Frontal cortex (tissue), 4 donors: Measurements from ENCODE around the gene SLC9B1. TPM values are rescaled to one million over a fixed set of nuclear protein-coding genes. Genes with fewer than 3 reads are reported as not detected.
"Not testable (repeated sequence)": the region's sequence is repeated elsewhere in the genome, so short reads cannot be mapped to it uniquely, and the experiment has no call there.

ENCODE experiments used
- DNase-seq, 2 donors: peaks; one replicate each; pipeline ENCODE4 v3.0.0; 2012; ENCODE audit warnings: low spot score in 2 of 2
- FAIRE-seq: peaks from 2 replicates; lab custom pipeline; 2012; peaks lifted over from hg19 to GRCh38; lab: Jason Lieb, UNC
- total RNA-seq: library from RNA; depleted of rRNA; stranded (reverse); fragments of >200 nt; gene quantifications from one replicate; pipeline ENCODE4 v1.2.3, GENCODE V29; 2014
- donor health status: control.
- donor health status: control.
- donor health status: control.

Gene SLC9B1
- total RNA-seq, 1 donor from 2014 or later = 5.7 TPM

DNA sequence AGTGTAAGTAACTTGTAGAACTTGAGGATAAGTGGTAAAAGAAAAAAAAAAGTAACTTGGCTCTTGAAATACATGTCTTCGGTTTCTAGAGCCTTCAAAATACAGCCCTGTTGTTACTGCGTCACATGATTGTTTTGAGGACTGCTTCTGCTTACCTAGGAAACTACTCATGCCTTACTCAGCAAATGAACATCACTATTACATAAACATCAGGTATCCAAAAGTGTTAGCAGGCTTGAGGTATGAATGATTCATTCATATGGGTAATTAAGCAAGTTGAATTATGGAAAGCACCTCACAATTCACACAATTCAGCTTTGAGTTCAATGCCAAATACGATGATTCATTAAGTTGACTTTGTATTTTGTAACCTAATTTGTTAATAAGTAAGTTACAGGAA lies 129.6 kb downstream of the SLC9B1 start:
- not testable (repeated sequence) for FAIRE-seq, DNase-seq

DNA sequence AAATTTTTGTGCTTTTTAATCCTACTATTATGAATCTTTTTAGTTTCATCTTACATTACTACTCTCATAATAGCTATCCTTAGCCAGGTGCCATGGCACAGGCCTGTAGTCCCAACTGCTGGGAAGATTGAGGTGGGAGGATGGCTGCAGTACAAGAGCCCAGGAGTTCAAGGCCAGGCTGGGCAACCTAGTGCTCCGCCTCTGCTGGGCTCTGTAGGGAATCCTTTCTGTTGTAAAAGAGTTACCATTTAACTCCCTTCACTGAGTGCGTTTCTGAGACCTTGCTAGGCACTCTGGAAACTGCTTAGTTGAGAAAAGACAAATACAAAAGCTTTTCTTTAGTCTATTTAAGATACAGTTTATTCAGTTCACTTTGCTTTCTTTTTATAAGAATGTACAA lies 130.9 kb downstream of the SLC9B1 start:
- not testable (repeated sequence) for FAIRE-seq, DNase-seq

DNA sequence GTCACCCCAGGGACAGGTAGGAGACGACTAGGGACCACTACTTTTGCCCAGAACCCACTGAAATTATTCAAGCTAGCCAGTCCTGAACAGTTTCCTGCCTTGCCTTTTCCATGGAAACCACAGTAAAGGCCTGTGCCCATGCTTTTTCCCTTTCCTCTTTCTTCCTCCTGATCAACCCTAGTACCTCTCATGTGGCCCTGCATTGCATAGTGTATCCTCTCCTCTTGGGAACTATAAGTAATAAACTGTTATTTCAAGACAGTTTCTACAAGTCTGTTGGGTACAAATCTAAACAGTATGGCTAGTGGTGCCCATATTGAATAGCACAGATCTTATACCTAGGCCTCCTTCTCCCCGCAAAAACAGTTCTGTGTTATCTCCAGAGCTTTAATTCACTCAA lies 136.2 kb downstream of the SLC9B1 start:
- FAIRE-seq = no peak

DNA sequence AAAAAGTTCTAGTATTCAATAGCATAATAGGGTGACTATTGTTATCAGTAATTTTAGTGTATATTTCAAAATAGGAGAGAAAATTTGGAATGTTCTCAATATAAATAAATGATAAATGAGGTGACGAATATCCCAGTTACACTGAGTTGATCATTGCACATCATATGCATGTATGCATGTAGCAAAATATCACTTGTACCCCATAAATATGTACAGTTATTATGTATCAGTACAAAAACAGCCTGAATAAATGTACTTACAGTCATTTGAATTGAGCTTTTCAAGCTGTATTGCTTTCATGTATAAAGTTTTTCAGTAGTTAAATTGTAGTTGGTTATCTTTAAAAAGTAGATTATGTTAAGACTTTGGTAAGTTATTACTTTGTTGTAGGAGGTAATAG lies 138.2 kb downstream of the SLC9B1 start:
- no peak for DNase-seq
- FAIRE-seq = no peak

More for the DNA sequence above, 136.2 kb downstream of the SLC9B1 start:
- DNase-seq = no peak

DNA sequence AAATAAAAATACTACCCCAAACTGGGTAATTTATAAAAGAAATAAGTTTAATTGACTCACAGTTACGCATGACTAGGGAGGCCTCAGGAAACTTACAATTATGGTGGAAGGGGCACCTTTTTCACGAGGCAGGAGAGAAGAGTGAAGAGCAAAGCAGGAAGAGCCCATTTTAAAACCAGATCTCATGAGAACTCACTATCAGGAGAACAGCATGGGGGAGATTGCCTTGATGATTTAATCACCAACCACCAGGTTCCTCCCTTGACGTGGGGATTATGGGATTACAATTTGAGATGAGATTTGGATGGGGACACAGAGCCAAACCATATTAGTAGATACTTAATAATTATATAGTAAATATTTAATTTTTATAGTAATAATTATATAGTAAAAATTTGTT lies 140.6 kb downstream of the SLC9B1 start:
- DNase-seq (no peak), FAIRE-seq (no peak)

DNA sequence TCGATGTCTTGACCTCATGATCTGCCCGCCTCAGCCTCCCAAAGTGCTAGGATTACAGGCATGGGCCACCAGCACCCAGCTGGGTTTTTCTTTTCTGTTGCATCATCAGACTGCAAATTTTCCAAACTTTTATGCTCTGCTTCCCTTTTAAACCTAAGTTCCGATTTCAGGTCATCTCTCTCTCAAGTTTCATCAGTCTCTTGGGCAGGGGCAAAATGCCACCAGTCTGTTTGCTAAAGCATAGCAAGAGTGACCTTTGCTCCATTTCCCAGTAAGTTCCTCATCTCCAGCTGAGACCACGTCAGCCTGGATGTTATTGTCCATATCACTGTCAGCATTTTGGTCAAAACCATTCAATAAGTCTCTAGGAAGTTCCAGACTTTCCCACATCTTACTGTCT lies 141.2 kb downstream of the SLC9B1 start:
- not testable (repeated sequence) for DNase-seq, FAIRE-seq

DNA sequence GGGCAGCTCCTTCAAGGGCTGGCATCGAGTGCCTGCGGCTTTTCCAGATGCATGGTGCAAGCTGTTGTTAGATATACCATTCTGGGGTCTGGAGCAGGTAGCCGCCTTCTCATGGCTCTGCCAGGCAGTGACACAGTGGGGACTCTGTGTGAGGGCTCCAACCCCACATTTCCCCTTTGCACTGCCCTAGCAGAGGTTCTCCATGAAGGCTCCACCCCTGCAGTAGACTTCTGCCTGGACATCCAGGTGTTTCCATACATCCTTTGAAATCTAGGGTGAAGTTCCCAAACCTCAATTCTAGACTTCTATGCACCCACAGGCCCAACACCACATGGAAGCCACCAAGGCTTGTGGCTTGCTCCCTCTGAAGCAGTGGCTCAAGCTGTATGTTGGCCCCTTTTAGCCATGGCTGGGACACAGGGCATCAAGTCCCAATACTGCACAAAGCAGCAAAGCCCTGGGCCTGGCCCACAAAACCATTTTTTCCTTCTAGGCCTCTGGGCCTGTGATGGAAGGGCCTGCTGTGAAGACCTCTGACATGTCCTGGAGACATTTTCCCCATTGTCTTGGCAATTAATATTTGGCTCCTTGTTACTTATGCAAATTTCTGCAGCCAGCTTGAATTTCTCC lies 141.9 kb downstream of the SLC9B1 start:
- not testable (repeated sequence) for FAIRE-seq, DNase-seq

DNA sequence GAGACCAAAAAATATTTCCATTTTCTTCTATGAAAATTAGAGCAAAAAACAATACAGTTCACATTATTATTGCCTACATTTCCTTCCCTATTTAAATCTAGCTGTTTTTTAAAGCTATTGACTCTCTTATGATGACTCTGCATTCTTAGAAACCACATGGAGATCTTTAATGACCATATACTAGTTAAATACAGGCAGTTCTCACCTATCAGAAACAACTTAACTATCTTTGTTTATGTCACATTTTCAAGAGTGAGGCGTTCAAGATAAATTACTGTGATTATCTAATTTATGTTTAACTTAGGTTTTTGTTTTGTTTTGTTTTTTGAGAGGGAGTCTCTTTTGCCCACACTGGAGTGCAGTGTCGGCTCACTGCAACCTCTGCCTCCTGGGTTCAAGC lies 147.7 kb downstream of the SLC9B1 start:
- no peak for FAIRE-seq
- DNase-seq = no peak

DNA sequence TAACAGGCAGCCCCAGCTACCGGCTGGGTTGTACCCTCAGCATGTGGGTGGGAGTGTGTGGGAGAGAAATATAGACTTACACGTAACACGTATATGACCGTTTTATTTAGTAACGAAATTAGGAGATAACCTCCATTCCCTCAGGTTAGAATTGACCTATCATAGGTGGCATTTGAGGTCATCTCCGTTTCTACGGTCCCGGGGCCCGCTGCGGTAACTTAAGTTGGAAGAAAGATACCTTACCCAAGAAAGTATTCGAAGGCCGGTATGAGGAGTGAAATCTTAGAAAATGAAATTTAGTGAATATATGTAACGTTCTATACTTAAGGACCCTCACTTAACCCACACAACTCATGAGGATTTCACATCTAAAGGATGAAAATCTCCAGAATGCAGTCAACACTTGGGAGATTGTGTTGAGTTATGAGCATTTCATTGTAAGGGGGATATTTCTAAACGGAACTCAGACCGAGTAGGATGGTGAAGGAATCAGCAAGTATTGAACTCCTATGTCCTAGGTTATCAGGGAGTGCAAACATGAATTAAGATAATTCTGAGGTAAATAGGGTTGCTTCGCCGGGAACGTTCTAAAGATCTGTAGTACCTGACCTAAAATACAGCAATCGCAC lies 149.8 kb downstream of the SLC9B1 start:
- DNase-seq (peak in 1 of 2 donors; percentile 22), FAIRE-seq (no peak)

DNA sequence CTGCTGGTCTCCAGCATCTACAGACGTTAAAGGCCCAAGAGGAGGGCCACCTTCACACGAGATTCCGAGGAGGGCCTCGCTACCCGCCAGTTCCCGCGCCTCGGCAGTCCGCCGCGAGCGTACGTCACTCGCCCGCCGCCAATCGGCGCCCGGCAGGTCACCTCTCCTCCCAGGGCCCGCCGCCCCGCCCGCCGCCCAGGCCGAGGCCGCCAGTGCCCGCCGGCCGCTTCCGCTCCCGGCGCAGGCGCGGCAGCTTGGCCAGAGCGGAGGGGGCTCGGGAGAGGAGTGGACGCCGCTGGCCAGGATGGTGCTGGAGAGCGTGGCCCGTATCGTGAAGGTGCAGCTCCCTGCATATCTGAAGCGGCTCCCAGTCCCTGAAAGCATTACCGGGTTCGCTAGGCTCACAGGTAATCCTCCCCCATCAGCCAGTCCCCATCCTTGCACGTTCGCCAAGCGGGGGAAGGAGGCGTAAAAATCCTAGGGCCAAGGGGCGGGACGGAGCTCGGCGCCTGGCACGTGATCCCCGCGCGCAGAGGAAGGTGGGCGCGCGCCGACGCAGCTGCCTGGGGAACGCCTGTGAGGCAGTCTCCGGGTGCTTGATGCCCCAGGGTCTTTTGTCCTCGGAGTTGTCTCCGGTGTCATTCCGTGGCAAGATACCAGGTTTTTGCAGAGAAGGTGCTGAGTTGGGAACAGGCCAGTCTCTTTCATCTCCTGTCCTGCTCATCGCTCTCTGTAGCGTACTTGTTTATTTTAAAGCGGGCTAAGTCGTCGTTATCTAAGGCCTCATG lies 150.5 kb downstream of the SLC9B1 start, which contains the start of gene CISD2:
Gene CISD2 (plus strand): TSS at position 212 of the 788 bp plus-strand sequence. CDS start 93 bp downstream, at position 305.
- FAIRE-seq (no peak), DNase-seq (peak; percentile 88 to 91)

DNA sequence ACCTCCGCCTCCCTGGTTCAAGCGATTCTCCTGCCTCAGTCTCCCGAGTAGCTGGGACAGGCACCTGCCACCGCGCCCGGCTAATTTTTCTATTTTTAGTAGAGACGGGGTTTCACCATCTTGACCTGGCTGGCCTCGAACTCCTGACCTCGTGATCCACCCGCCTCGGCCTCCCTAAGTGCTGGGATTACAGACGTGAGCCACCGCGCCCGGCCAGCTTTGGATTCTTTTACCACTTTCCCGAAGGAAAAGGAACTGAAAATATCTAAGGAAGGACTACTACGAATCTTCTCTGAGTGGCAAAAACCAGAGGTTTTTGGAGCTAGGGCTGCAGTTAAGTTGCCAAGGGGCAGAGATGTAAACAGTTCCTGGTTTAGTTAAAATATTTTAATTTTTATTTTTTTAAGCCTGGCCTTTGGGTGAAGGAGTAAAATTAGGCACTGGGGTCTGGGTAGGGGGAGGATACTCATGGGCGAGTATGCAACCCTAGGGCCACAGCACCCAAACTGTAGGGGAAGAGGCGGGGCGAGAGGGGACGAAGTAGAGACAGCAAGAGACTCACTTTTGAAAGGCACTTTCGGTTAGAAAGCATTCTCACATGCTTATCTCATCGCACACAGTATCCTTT lies 151.2 kb downstream of the SLC9B1 start:
- FAIRE-seq = no peak
- DNase-seq = no peak

DNA sequence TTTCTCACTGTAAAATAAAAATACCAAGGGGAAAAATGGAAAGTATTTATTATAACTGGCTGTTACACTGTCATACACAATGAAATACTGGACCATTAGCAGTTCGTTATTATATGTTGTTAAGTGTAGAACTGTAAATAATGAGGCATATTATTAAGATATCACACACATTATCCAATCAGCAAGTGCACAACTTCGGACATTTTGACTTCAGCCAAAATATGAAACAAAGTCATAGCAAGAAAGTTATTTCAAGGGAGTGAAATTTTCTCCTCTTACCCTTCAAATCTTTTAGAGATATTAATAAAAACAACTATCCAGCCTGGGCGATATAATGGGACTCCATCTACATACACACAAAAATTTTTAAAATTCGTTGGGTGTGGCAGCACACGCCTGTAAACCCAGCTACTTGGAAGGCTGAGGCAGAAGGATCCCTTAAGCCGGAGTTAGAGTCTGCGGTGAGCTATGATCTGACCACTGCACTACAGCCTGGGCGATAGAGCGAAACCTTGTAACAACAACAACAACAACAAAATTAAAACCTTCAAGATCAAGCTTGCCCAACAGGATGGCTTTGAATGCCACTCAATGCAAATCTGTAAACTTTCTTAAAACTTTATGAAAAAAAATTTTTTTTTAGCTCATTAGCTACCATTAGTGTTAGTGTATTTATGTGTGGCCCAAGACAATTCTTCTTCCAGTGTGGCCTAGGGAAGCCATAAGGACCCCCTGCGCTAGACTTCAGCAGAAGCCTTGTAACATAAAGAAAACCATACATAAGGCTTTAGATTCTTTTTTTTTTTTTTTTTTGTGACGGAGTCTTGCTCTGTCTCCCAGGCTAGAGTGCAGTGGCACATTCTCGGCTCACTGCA lies 152.0 kb downstream of the SLC9B1 start:
- FAIRE-seq = no peak
- no peak for DNase-seq

DNA sequence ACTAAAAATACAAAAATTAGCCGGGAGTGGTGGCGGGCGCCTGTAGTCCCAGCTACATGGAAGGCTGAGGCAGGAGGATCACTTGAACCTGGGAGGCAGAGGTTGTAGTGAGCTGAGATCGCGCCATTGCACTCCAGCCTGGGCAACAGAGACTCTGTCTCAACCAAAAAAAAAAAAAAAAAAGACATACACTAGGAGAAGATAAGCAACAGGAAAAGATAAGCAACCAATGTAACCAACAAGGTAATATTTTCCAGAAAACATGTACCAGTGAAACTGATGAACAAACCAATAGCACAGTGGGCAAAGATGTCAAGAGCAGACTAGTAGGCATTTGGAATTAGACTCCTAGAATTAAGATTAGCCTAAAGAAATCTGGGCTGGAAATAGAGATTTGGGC lies 154.2 kb downstream of the SLC9B1 start:
- FAIRE-seq, DNase-seq: not testable (repeated sequence)

DNA sequence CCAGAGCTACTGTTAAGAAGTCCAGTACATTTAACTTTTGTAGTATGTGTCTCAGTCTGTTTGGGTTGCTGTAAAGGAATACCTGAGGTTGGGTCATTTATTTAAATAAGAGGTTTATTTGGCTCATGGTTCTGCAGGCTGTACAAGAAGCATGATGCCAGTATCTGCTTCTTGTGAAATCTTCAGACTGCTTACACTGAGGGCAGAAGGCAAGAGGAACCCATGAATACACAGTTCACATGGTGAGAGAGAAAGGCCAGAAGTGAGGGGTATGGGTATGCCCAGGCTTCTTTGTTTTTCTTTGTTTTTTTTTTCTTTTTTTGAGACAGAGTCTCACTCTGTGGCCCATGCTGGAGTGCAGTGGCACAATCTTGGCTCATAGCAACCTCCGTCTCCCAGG lies 156.8 kb downstream of the SLC9B1 start:
- FAIRE-seq = no peak
- DNase-seq = no peak

DNA sequence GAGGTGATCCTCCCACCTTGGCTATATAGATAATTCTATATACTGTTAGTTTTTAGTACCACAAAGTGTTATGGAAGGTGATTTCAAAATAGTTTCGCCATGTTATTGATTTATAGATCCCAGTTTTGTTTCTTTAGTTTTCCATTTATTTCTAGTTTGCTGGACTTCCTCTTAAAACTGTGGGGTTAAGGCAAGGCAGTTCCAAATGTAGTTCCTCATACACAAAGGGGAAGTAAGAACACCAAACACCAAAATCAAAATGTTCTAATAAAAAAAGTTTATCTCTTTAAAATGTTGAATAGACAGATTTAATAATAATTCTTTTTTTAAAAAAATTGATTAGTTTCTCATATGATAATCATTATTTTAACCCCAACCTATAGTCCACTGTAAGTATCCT lies 157.5 kb downstream of the SLC9B1 start:
- peak; percentile 76 for FAIRE-seq
- no peak for DNase-seq

DNA sequence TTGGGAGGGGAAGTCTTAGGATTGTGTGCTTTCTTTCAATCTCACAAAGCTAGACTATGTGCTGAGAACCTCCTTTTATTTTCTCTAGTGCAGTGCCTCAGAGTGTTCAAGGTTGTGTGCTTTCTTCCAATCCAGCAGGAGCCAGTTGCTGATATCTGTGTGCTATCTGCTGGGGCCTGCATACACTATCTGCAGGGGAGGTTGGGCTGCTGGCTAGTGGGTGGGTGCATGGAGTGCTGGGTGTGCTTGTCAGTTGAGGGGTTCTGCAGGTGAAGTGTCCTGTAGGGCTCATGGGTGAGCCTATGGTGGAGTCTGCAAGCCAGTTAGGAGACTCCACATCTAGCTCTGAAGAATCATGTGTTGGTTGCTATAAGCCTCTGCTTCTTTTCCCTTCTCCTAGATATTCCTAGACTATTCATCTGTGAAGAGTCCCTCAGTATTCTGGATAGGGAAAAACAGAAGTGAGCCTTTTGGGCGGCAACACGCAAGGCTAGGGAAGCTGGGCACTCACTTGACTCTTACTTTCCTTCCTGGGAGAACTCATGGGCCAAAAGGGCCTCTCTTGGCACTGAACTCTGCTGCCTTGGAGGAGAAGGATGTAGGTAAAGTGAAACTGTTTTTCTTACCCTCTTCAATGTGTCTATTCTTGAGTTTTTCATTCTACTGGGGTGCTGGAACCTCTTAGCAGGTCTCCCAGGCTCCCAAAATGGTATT lies 158.7 kb downstream of the SLC9B1 start:
- no peak for DNase-seq
- no peak for FAIRE-seq

DNA sequence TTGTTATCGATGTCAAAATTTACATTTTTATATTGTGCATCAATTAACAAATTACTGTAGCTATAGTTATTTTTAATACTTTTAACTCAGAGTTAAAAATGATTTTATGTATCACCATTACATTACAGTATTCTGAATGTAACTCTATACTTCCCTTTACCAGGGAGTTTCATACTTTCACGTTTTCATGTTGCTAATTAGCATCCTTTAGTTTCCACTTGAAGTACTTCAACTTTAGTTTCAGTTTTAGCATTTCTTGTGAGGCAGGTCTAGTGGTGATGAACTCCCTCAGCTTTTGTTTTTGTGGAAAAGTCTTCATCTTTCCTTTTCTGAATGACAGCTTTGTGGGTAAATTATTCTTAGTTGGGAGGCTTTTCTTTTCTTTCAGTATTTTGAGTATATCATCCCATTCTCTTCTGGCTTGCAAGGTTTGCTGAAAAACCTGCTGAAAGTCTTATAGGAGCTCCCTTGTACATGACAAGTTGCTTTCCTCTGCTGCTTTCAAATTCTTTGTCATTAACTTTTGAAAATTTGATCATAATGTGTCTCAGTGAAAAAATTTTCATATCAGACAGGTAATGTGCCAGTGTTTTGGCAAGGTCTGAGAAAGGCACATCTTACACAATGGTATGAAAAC lies 160.6 kb downstream of the SLC9B1 start:
- no peak for FAIRE-seq
- no peak for DNase-seq
